Muscle of leg (tissue), 11 donors: ENCODE measurements around the gene NUP188. TPM values are rescaled to one million over a fixed set of nuclear protein-coding genes. Genes with fewer than 3 reads are reported as not detected.
A peak's percentile ranks its signal among the peaks of the same experiment; 100 is the strongest.

Experiments
- DNase-seq: peaks from one replicate; pipeline ENCODE4 v3.0.0; 2013
- H3K27ac ChIP-seq: one replicate; pipeline ENCODE4 v1.5.1; 2013; ENCODE audit warnings: mild to moderate bottlenecking, low read length, control low read depth
- H3K27me3 ChIP-seq: one replicate; pipeline ENCODE4 v1.6.1; 2013; ENCODE audit warnings: low read length; ENCODE audit not compliant: control insufficient read depth, insufficient read depth
- H3K36me3 ChIP-seq: one replicate; pipeline ENCODE4 v1.6.1; 2013; ENCODE audit warnings: low read length; ENCODE audit not compliant: control insufficient read depth, insufficient read depth
- H3K4me1 ChIP-seq: one replicate; pipeline ENCODE4 v1.6.1; 2013; ENCODE audit warnings: low read length; ENCODE audit not compliant: control insufficient read depth, insufficient read depth
- H3K4me3 ChIP-seq: one replicate; pipeline ENCODE4 v1.5.1; 2013; ENCODE audit warnings: low read length, control low read depth
- H3K9me3 ChIP-seq: replicated peaks from 2 replicates; pipeline ENCODE4 v1.6.1; 2013; ENCODE audit warnings: low read depth, low read length; ENCODE audit not compliant: control insufficient read depth
- WGBS: methylation state at CpG from one replicate; pipeline ENCODE4 v1.1.5; 2013; ENCODE audit warnings: missing lambda C conversion rate; ENCODE audit not compliant: insufficient coverage; 5-methylcytosine and 5-hydroxymethylcytosine counted together
- polyA plus RNA-seq, 8 donors: library from polyadenylated mRNA; unstranded; fragments of 120-200 nt; gene quantifications; one replicate each; pipeline versions ENCODE4 v1.2.1 to v1.2.3, GENCODE V29; 2013; ENCODE audit warnings: inconsistent platforms in 1 of 8, low replicate concordance in 1 of 8; ENCODE audit not compliant: insufficient read length in 8 of 8, insufficient read depth in 1 of 8
- total RNA-seq: library from RNA; stranded (reverse); fragments of 120-200 nt; gene quantifications from one replicate; pipeline ENCODE4 v1.2.4, GENCODE V29; 2013

NUP188 gene
- total and polyA plus RNA-seq, 9 donors = 21.7 to 41.5 (median 34.3) TPM

- Histone ChIP-seq H3K36me3 (peaks cover 39% of the 10 kb centered on the region), H3K27ac (no peak overlapping the region), H3K9me3 (no peaks in the 10 kb centered on the region), H3K4me3 (no peak overlapping the region), H3K4me1 (peaks cover 17% of the 10 kb centered on the region), H3K27me3 (no peaks in the 10 kb centered on the region)
- 92% methylated on average over 2 of the region's 10 CpGs for WGBS
- no peak for DNase-seq
These were observed 43.5 kb upstream of the NUP188 start for GRCh38 chr9:128903871-128904620.

- H3K4me3 ChIP-seq = no peak overlapping the region
- H3K27ac ChIP-seq = no peak overlapping the region
- no peaks in the 10 kb centered on the region for H3K27me3 ChIP-seq
- peaks cover 42% of the 10 kb centered on the region for H3K36me3 ChIP-seq
- WGBS = 100% methylated on average over 1 of the region's 7 CpGs
- DNase-seq = no peak
- peaks cover 28% of the 10 kb centered on the region for H3K4me1 ChIP-seq
- no peaks in the 10 kb centered on the region for H3K9me3 ChIP-seq
These were observed 41.5 kb upstream of the NUP188 start for GRCh38 chr9:128905964-128906363.

- no peak overlapping the region for H3K27ac ChIP-seq
- H3K9me3 ChIP-seq = no peaks in the 10 kb centered on the region
- 67% methylated on average over 1 of the region's 2 CpGs for WGBS
- no peak overlapping the region for H3K4me3 ChIP-seq
- DNase-seq = no peak
- peaks cover 42% of the 10 kb centered on the region for H3K36me3 ChIP-seq
- no peaks in the 10 kb centered on the region for H3K27me3 ChIP-seq
- H3K4me1 ChIP-seq = peaks cover 36% of the 10 kb centered on the region
These were observed 40.8 kb upstream of the NUP188 start for GRCh38 chr9:128906741-128907140.

- no peak overlapping the region for H3K27ac ChIP-seq
- H3K4me3 ChIP-seq = no peak overlapping the region
- no peak for DNase-seq
- H3K27me3 ChIP-seq = no peaks in the 10 kb centered on the region
- peaks cover 39% of the 10 kb centered on the region for H3K4me1 ChIP-seq
- no peaks in the 10 kb centered on the region for H3K9me3 ChIP-seq
- peaks cover 40% of the 10 kb centered on the region for H3K36me3 ChIP-seq
- 98% methylated on average over 19 of the region's 24 CpGs for WGBS
These were observed 39.1 kb upstream of the NUP188 start for GRCh38 chr9:128908372-128908771.

GRCh38 chr9:128909859-128910258 lies 37.6 kb upstream of the NUP188 start:
- no peaks in the 10 kb centered on the region for H3K9me3 ChIP-seq
- no peak overlapping the region for H3K27ac ChIP-seq
- H3K4me1 ChIP-seq = peaks cover 43% of the 10 kb centered on the region

GRCh38 chr9:128910906-128911305 lies 36.6 kb upstream of the NUP188 start:
- H3K36me3 ChIP-seq = peaks cover 53% of the 10 kb centered on the region
- no peaks in the 10 kb centered on the region for H3K27me3 ChIP-seq
- H3K9me3 ChIP-seq = no peaks in the 10 kb centered on the region
- H3K4me3 ChIP-seq = no peak overlapping the region
- no peak for DNase-seq
- peak overlapping the region; percentile 65 for H3K27ac ChIP-seq
- H3K4me1 ChIP-seq = peaks cover 47% of the 10 kb centered on the region
- 71% methylated on average over 6 of the region's 6 CpGs for WGBS

More at GRCh38 chr9:128909859-128910258, 37.6 kb upstream of the NUP188 start:
- DNase-seq = no peak
- WGBS = 83% methylated on average over 1 of the region's 4 CpGs
- Histone ChIP-seq H3K27me3 (no peaks in the 10 kb centered on the region), H3K4me3 (no peak overlapping the region), H3K36me3 (peaks cover 50% of the 10 kb centered on the region)

- no peaks in the 10 kb centered on the region for H3K27me3 ChIP-seq
- H3K4me1 ChIP-seq = peaks cover 54% of the 10 kb centered on the region
- DNase-seq = peak; percentile 76
- 20% methylated on average over 6 of the region's 8 CpGs for WGBS
- H3K4me3 ChIP-seq = no peak overlapping the region
- peak overlapping the region; percentile 65 for H3K27ac ChIP-seq
- peaks cover 59% of the 10 kb centered on the region for H3K36me3 ChIP-seq
- no peaks in the 10 kb centered on the region for H3K9me3 ChIP-seq
These were observed 35.9 kb upstream of the NUP188 start for GRCh38 chr9:128911529-128912035.

GRCh38 chr9:128912270-128912853 lies 35.1 kb upstream of the NUP188 start:
- 68% methylated on average over 14 of the region's 15 CpGs for WGBS
- peak; percentile 29 for DNase-seq
- no peak overlapping the region for H3K4me3 ChIP-seq
- H3K4me1 ChIP-seq = peaks cover 61% of the 10 kb centered on the region
- peaks cover 59% of the 10 kb centered on the region for H3K36me3 ChIP-seq
- H3K9me3 ChIP-seq = no peaks in the 10 kb centered on the region
- peak overlapping the region; percentile 71 for H3K27ac ChIP-seq
- no peaks in the 10 kb centered on the region for H3K27me3 ChIP-seq

GRCh38 chr9:128913048-128913900 lies 34.2 kb upstream of the NUP188 start:
- peaks cover 58% of the 10 kb centered on the region for H3K36me3 ChIP-seq

More at GRCh38 chr9:128913048-128913900, 34.2 kb upstream of the NUP188 start:
- Histone ChIP-seq H3K4me3 (no peak overlapping the region), H3K4me1 (peaks cover 64% of the 10 kb centered on the region), H3K9me3 (no peaks in the 10 kb centered on the region), H3K27me3 (no peaks in the 10 kb centered on the region), H3K27ac (peak overlapping the region; percentile 71)
- WGBS = 62% methylated on average over 7 of the region's 15 CpGs
- no peak for DNase-seq
